DND-41 (cell line): Measurements from ENCODE around the gene RPL21.
"Not testable (repeated sequence)": the region's sequence is repeated elsewhere in the genome, so short reads cannot be mapped to it uniquely, and the experiment has no call there.

ENCODE experiments used
- ATAC-seq: fragments of 200-7000 bp; cut with Tn5 transposase; 3 replicates; pipeline ENCODE4 v1.9.1; 2021; ENCODE audit warnings: low read depth; ENCODE audit not compliant: insufficient read depth
- DNase-seq: peaks from one replicate; pipeline ENCODE4 v3.0.0-alpha.2; 2020
- H2AFZ ChIP-seq: 2 replicates; pipeline ENCODE4 v1.6.0; 2012; ENCODE audit warnings: low read depth, low read length
- H3K27ac ChIP-seq: 2 replicates; pipeline ENCODE4 v1.5.1; 2012; ENCODE audit warnings: low read length, inconsistent platforms
- H3K27me3 ChIP-seq: fragments of 200-600 bp; sonication (generic); 2 replicates; pipeline ENCODE4 v1.6.0; 2012; ENCODE audit warnings: low read length, mild to moderate bottlenecking, inconsistent platforms; ENCODE audit not compliant: insufficient read depth, poor library complexity
- H3K36me3 ChIP-seq: 2 replicates; pipeline ENCODE4 v1.5.1; 2012; ENCODE audit warnings: low read length, inconsistent platforms; ENCODE audit not compliant: insufficient read depth
- H3K4me1 ChIP-seq: 2 replicates; pipeline ENCODE4 v1.5.1; 2012; ENCODE audit warnings: mild to moderate bottlenecking, low read length; ENCODE audit not compliant: insufficient read depth
- H3K4me2 ChIP-seq: 2 replicates; pipeline ENCODE4 v1.6.0; 2012; ENCODE audit warnings: mild to moderate bottlenecking, moderate library complexity, low read length, inconsistent platforms; ENCODE audit not compliant: insufficient read depth
- H3K4me3 ChIP-seq, 2 experiments: fragments of 200-600 bp in 1 of 2; shearing (Covaris generic) in 1 of 2; 2 replicates each; pipeline ENCODE4 v1.5.1; 2012 to 2016; ENCODE audit warnings: inconsistent platforms in 2 of 2, low read length in 2 of 2, mild to moderate bottlenecking in 2 of 2, low read depth in 1 of 2, moderate library complexity in 1 of 2
- H3K79me2 ChIP-seq: 2 replicates; pipeline ENCODE4 v1.6.0; 2012; ENCODE audit warnings: low read length, inconsistent platforms; ENCODE audit not compliant: insufficient read depth
- H3K9ac ChIP-seq: 2 replicates; pipeline ENCODE4 v1.6.0; 2012; ENCODE audit warnings: low read depth, mild to moderate bottlenecking, inconsistent platforms, low read length, moderate library complexity
- H3K9me3 ChIP-seq: 2 replicates; pipeline ENCODE4 v1.5.1; 2012; ENCODE audit warnings: low read length, moderate library complexity, mild to moderate bottlenecking, inconsistent platforms; ENCODE audit not compliant: insufficient read depth, severe bottlenecking
- H4K20me1 ChIP-seq: 2 replicates; pipeline ENCODE4 v1.6.0; 2012; ENCODE audit warnings: low read length; ENCODE audit not compliant: insufficient read depth
- EZH2 ChIP-seq: IDR thresholded peaks from 3 replicates; pipeline ENCODE4 v1.6.1; 2012; ENCODE audit warnings: borderline replicate concordance, low read depth, mild to moderate bottlenecking, moderate library complexity, low read length, inconsistent platforms; ENCODE audit not compliant: severe bottlenecking
- TF ChIP-seq, protein P1 (sequence below): IDR thresholded peaks from 2 replicates; pipeline ENCODE4 v1.5.1; 2012; ENCODE audit warnings: borderline replicate concordance, low read length, moderate library complexity, mild to moderate bottlenecking; ENCODE audit not compliant: poor library complexity, severe bottlenecking; ENCODE audit errors: extremely low read depth

The RPL21 gene

DNA sequence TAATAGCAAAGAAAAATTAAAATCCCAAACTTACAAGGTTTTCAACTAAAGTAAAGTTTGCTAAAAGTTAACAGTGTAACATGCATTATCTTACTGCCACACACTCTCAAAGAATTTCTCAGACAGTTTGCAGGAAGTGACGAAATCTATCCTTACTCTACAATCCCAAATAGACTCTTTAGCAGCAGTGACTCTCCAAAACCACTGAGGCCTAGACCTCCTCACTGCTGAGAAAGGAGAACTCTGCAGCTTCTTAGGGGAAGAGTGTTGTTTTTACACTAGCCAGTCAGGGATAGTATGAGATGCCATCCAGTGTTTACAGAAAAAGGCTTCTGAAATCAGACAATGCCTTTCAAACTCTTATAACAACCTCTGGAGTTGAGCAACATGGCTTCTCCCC, 32.5 kb upstream of the RPL21 start:
- not testable (repeated sequence) for H3K4me3 ChIP-seq, H3K4me1 ChIP-seq, H3K36me3 ChIP-seq, H3K4me2 ChIP-seq, H3K27me3 ChIP-seq, H4K20me1 ChIP-seq, ATAC-seq, DNase-seq, H3K27ac ChIP-seq, H2AFZ ChIP-seq, H3K9ac ChIP-seq, H3K79me2 ChIP-seq, H3K9me3 ChIP-seq

DNA sequence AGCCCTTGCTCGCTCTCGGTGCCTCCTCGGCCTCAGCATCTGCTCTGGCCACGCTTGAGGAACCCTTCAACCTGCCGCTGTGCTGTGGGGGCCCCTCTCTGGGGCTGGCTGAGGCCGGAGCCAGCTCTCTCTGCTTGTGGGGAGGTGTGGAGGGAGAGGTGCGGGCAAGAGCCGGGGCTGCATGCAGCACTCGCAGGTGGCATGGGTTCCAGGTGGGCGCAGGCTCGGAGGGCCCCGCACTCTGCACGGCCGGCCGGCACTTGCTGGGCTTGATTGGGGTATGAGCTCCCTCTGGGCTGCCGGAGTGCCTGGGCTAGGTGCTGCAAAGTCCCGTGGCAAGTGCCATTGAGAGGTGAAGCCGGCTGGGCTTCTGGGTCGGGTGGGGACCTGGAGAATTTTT, 31.7 kb upstream of the RPL21 start:
- DNase-seq, result no peak
- H3K9ac ChIP-seq, result no peak overlapping the region
- no peak overlapping the region for H2AFZ ChIP-seq
- ATAC-seq, result no peak
- no peaks in the 10 kb centered on the region for H3K9me3 ChIP-seq
- H3K4me3 ChIP-seq, result no peak overlapping the region
- no peaks in the 10 kb centered on the region for H4K20me1 ChIP-seq
- no peaks in the 10 kb centered on the region for H3K36me3 ChIP-seq
- no peak overlapping the region for H3K27ac ChIP-seq
- H3K4me2 ChIP-seq, result no peak overlapping the region
- H3K4me1 ChIP-seq, result no peaks in the 10 kb centered on the region
- TF ChIP-seq EZH2, result no peak
- TF ChIP-seq, protein P1, sequence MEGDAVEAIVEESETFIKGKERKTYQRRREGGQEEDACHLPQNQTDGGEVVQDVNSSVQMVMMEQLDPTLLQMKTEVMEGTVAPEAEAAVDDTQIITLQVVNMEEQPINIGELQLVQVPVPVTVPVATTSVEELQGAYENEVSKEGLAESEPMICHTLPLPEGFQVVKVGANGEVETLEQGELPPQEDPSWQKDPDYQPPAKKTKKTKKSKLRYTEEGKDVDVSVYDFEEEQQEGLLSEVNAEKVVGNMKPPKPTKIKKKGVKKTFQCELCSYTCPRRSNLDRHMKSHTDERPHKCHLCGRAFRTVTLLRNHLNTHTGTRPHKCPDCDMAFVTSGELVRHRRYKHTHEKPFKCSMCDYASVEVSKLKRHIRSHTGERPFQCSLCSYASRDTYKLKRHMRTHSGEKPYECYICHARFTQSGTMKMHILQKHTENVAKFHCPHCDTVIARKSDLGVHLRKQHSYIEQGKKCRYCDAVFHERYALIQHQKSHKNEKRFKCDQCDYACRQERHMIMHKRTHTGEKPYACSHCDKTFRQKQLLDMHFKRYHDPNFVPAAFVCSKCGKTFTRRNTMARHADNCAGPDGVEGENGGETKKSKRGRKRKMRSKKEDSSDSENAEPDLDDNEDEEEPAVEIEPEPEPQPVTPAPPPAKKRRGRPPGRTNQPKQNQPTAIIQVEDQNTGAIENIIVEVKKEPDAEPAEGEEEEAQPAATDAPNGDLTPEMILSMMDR, result no peak
- no peaks in the 10 kb centered on the region for H3K27me3 ChIP-seq
- H3K79me2 ChIP-seq, result no peaks in the 10 kb centered on the region

DNA sequence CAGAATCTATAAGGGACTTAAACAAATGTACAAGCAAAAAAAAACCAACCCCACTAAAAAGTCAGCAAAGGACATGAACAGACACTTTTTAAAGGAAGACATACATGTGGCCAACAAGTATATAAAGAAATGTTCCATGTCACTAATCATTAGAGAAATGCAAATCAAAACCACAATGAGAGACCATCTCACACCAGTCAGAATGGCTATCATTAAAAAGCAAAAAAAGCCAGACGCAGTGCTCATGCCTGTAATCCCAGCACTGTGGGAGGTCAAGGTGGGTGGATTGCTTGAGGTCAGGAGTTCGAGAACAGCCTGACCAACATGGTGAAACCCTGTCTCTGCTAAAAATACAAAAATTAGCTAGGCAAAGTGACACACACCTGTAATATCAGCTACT, 29.3 kb upstream of the RPL21 start:
- H3K4me1 ChIP-seq, H4K20me1 ChIP-seq, ATAC-seq, H3K9ac ChIP-seq, H3K27me3 ChIP-seq, H3K27ac ChIP-seq, H3K36me3 ChIP-seq, H3K9me3 ChIP-seq, H3K79me2 ChIP-seq, H3K4me3 ChIP-seq, DNase-seq, H3K4me2 ChIP-seq, H2AFZ ChIP-seq: not testable (repeated sequence)

DNA sequence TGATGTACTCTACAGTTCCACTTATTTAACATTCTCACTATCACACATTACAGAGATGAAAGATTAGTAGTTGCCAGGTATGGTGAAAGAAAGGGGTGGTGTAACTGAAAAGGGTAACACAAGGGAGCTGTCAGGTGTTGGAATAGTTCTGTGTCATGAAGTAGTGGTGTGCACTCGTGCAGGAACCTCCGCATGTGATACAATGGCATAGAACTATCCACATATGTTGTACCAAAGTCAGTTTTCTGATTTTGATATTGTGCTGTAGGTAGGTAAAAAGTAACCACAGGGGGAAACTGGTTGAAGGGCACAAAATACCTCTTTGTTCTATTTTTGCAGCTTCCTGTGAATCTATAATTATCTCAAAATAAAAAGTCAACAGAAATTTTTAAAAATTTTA, 24.4 kb upstream of the RPL21 start:
- no peak overlapping the region for H2AFZ ChIP-seq
- H3K36me3 ChIP-seq, result no peaks in the 10 kb centered on the region
- peaks cover 2% of the 10 kb centered on the region for H3K9me3 ChIP-seq
- H3K4me1 ChIP-seq, result no peaks in the 10 kb centered on the region
- H3K4me3 ChIP-seq, result no peak overlapping the region
- DNase-seq (no peak), ATAC-seq (no peak)
- H3K79me2 ChIP-seq, result no peaks in the 10 kb centered on the region
- peaks cover 8% of the 10 kb centered on the region for H3K27me3 ChIP-seq
- no peak overlapping the region for H3K9ac ChIP-seq
- TF ChIP-seq EZH2, result no peak
- TF ChIP-seq, protein P1, result no peak
- no peaks in the 10 kb centered on the region for H4K20me1 ChIP-seq
- no peak overlapping the region for H3K4me2 ChIP-seq
- no peak overlapping the region for H3K27ac ChIP-seq
